PC-9 (cell line): ENCODE data around the gene TUBA1B. TPM values are rescaled to one million over a fixed set of nuclear protein-coding genes. Genes with fewer than 3 reads are reported as not detected.

ENCODE experiments used
- Bru-seq: library from RNA; stranded (reverse); fragments of 400-500 nt; gene quantifications from one replicate; lab custom pipeline; 2021; lab: Mats Ljungman, UMichigan
- BruChase-seq, 2 experiments: library from RNA; stranded (reverse); fragments of 400-500 nt; gene quantifications; one replicate each; lab custom pipeline; 2021; lab: Mats Ljungman, UMichigan
- BruUV-seq: library from RNA; stranded (reverse); fragments of 400-500 nt; replicated peaks from 2 replicates; lab custom pipeline; 2021; lab: Mats Ljungman, UMichigan
- CTCF ChIA-PET: fragments of 300-600 bp; sonication (Branson Sonifier 250); formaldehyde crosslinking; loops from one replicate; lab custom pipeline; 2022; ENCODE audit warnings: antibody characterized with exemption; lab: Charles Lee
- POLR2A ChIA-PET: fragments of 300-600 bp; sonication (Branson Sonifier 250); formaldehyde crosslinking; loops from one replicate; lab custom pipeline; 2022; ENCODE audit warnings: antibody characterized with exemption; ENCODE audit not compliant: unreplicated experiment; lab: Charles Lee
- DNase-seq, 2 experiments: peaks; one replicate each; pipeline versions ENCODE4 v3.0.0 to v3.0.0-alpha.2; 2015 to 2022; ENCODE audit warnings: mixed read lengths in 1 of 2
- H2AFZ ChIP-seq: fragments of 200-600 bp; sonication (generic); 2 replicates; pipeline ENCODE4 v1.8.1; 2017; ENCODE audit warnings: antibody characterized with exemption
- H3F3A ChIP-seq: fragments of 200-600 bp; sonication (generic); 2 replicates; pipeline ENCODE4 v1.8.1; 2017; ENCODE audit warnings: antibody characterized with exemption, mild to moderate bottlenecking, low read depth; ENCODE audit not compliant: insufficient read depth
- H3K27ac ChIP-seq: fragments of 200-600 bp; sonication (generic); 2 replicates; pipeline ENCODE4 v1.6.1; 2016; ENCODE audit warnings: mixed run types
- H3K27me3 ChIP-seq: fragments of 200-600 bp; sonication (generic); 2 replicates; pipeline ENCODE4 v1.6.1; 2016; ENCODE audit warnings: low read depth, mixed run types; ENCODE audit not compliant: insufficient read depth
- H3K36me3 ChIP-seq: fragments of 200-600 bp; sonication (generic); 2 replicates; pipeline ENCODE4 v1.6.1; 2016; ENCODE audit warnings: low read depth, mixed run types
- H3K4me1 ChIP-seq: fragments of 200-600 bp; sonication (generic); replicated peaks from 2 replicates; pipeline ENCODE4 v1.6.1; 2016; ENCODE audit warnings: mixed run types; ENCODE audit not compliant: insufficient read depth
- H3K4me2 ChIP-seq: fragments of 200-600 bp; sonication (generic); 2 replicates; pipeline ENCODE4 v1.6.1; 2017; ENCODE audit warnings: mixed run types
- H3K4me3 ChIP-seq: fragments of 200-600 bp; sonication (generic); 2 replicates; pipeline ENCODE4 v1.6.1; 2016; ENCODE audit warnings: mixed run types
- H3K79me2 ChIP-seq: fragments of 200-600 bp; sonication (generic); 2 replicates; pipeline ENCODE4 v1.6.1; 2017; ENCODE audit warnings: low read depth, mixed run types
- H3K9me2 ChIP-seq: fragments of 200-600 bp; sonication (generic); 2 replicates; pipeline ENCODE4 v1.8.1; 2017; ENCODE audit warnings: mild to moderate bottlenecking; ENCODE audit not compliant: insufficient read depth
- H3K9me3 ChIP-seq: fragments of 200-600 bp; sonication (generic); 2 replicates; pipeline ENCODE4 v1.8.1; 2016; ENCODE audit warnings: low read depth; ENCODE audit not compliant: insufficient read depth
- H4K20me1 ChIP-seq: fragments of 200-600 bp; sonication (generic); 2 replicates; pipeline ENCODE4 v1.8.1; 2017; ENCODE audit not compliant: insufficient read depth
- EZH2 ChIP-seq: fragments of 200-600 bp; sonication (generic); IDR thresholded peaks from 2 replicates; pipeline ENCODE4 v1.8.0; 2017; ENCODE audit warnings: antibody characterized with exemption, low read depth
- intact Hi-C: fragments of 100-400 bp; cut with micrococcal nuclease; formaldehyde crosslinking; loops from one replicate; pipeline ENCODE4 v1.10.0; 2022; ENCODE audit not compliant: unreplicated experiment
- long read RNA-seq: library from polyadenylated mRNA; stranded (forward); transcript quantifications from one replicate; pipeline ENCODE4 v2.0.0, GENCODE V29; 2022
- total RNA-seq: library from RNA; stranded (reverse); gene quantifications from 2 replicates; pipeline ENCODE4 v1.2.3, GENCODE V29; 2021
- TF ChIP-seq, protein P1 (sequence below): fragments of 200-600 bp; sonication (generic); conservative IDR thresholded peaks from 2 replicates; pipeline ENCODE4 v1.6.1; 2017; ENCODE audit warnings: mixed run types, antibody characterized with exemption, mild to moderate bottlenecking, moderate library complexity

The TUBA1B gene
- total RNA-seq: 930 and 1,061 TPM in 2 replicates
- Bru-seq, nascent RNA: percentile 99 among the genes with signal in this experiment
- BruChase-seq, experiment 1, labeled RNA remaining after a 2-hour chase: percentile 99 among the genes with signal in this experiment
- percentile 100 among the genes with signal in this experiment for BruChase-seq, experiment 2, labeled RNA remaining after a 6-hour chase
- long read RNA-seq, transcript TUBA1B-201 (3 exons, 3,198 nt): minor isoform, 18 of 2,319 reads
- long read RNA-seq, transcript TUBA1B-202 (4 exons, 1,627 nt): major isoform, 2,122 of 2,319 reads
- long read RNA-seq, partial matches to known transcripts: 19 of 2,319 reads
- long read RNA-seq, other reads (novel, unspliced or antisense): 160 of 2,319 reads

DNA sequence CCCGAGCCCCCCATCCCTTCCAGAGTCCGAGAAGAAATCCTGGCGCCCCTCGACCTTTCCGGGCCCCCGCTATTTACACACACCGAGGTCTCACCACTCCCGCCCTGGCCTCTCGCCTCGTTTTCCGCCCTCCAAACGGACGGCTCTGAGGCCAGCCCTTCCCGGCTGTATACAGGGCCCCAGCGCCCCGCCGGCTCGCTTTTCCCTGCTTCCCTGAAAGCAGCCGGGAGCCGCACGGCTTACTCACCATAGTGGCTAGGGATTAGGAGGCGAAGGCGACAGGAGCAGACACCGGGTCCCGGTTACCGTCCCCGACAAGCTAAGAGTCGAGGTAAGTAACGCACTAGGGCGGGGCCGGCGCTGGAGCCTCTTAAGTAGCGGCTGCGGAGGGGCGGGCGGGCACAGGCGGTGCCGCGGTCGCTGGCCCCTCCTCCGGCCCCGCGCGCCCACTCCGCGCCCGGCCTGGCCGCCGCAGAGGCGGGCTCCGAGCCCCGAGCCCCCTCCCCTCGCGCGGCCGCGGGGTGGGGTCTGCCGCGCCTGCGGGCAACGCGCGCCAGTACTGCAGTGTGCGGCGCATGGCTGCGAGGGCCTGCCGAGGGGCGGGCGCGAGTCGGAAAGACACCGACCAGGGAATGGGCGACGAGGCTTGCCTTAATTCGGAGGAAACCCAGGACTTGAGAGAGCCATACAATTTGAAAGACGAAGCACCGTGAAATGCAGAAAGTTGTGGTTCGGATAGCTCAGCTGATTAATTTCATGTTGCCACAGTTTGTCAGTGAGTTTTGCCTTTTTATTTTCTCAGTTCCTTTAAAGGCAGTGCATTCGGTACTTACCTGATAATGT lies at the start of gene TUBA1B:
TSS of gene TUBA1B (minus strand) at position 345 of the 843 bp plus-strand sequence. CDS start at position 250, 95 bp downstream.
- Histone ChIP-seq H4K20me1 (no peaks in the 10 kb centered on the region), H3K79me2 (peaks cover 38% of the 10 kb centered on the region), H2AFZ (peak within 1 kb of the TSS; percentile 95), H3K4me1 (peaks cover 26% of the 10 kb centered on the region), H3K27me3 (no peaks in the 10 kb centered on the region), H3K27ac (peak within 1 kb of the TSS; percentile 94), H3F3A (peaks cover 55% of the 10 kb centered on the region), H3K9me3 (no peaks in the 10 kb centered on the region), H3K9me2 (no peaks in the 10 kb centered on the region), H3K4me3 (peak within 1 kb of the TSS; percentile 84), H3K4me2 (peak within 1 kb of the TSS; percentile 79), H3K36me3 (peaks cover 11% of the 10 kb centered on the region; the same call in 1 of the 2 replicates)
- intact Hi-C loops: loop anchor here (5.0 kb wide), 1 partner anchor 71 kb away; no protein-coding TSS in a partner anchor
- CTCF ChIA-PET: interaction anchor here (0.5 to 2.7 kb wide), 5 partner anchors 13 to 117 kb away, joined by 4 to 23 read pairs (median 6); no protein-coding TSS in a partner anchor
- peak; percentile 63 to 93 for DNase-seq
- POLR2A ChIA-PET: interaction anchor here (0.5 to 1.2 kb wide), 12 partner anchors 15 to 431 kb away, joined by 3 to 27 read pairs (median 6); no protein-coding TSS in a partner anchor
- no TSS peak for BruUV-seq
- TF ChIP-seq, protein P1, sequence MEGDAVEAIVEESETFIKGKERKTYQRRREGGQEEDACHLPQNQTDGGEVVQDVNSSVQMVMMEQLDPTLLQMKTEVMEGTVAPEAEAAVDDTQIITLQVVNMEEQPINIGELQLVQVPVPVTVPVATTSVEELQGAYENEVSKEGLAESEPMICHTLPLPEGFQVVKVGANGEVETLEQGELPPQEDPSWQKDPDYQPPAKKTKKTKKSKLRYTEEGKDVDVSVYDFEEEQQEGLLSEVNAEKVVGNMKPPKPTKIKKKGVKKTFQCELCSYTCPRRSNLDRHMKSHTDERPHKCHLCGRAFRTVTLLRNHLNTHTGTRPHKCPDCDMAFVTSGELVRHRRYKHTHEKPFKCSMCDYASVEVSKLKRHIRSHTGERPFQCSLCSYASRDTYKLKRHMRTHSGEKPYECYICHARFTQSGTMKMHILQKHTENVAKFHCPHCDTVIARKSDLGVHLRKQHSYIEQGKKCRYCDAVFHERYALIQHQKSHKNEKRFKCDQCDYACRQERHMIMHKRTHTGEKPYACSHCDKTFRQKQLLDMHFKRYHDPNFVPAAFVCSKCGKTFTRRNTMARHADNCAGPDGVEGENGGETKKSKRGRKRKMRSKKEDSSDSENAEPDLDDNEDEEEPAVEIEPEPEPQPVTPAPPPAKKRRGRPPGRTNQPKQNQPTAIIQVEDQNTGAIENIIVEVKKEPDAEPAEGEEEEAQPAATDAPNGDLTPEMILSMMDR: no peak

DNA sequence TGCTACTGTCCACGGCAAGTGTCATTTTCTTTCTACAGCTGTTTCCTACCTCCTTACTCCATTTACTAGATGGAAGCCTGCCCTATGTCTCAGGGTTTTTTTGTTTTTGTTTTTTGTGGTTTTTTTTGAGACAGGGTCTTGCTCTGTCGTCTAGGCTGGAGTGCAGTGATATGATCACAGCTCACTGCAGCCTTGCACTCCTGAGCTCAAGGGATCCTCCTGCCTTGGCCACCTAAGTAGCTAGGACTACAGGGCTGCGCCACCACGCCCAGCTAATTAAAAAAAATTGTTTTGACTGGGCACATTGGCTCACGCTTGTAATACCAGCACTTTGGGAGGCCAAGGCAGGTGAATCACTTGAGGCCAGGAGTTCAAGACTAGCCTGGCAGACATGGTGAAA lies 43.0 kb upstream of the TUBA1B start:
- Histone ChIP-seq H3K4me1 (no peaks in the 10 kb centered on the region), H3K36me3 (no peaks in the 10 kb centered on the region), H3K27ac (no peak overlapping the region), H3K9me3 (no peaks in the 10 kb centered on the region), H3K4me2 (no peak overlapping the region), H3K9me2 (no peaks in the 10 kb centered on the region; the same call in 1 of the 2 replicates), H3K79me2 (no peaks in the 10 kb centered on the region), H3F3A (no peaks in the 10 kb centered on the region), H2AFZ (no peak overlapping the region), H3K27me3 (no peaks in the 10 kb centered on the region), H3K4me3 (no peak overlapping the region), H4K20me1 (no peaks in the 10 kb centered on the region)
- TF ChIP-seq, protein P1: no peak
- no TSS peak for BruUV-seq
- intact Hi-C loops: no loop called here
- no peak for DNase-seq
- CTCF ChIA-PET: interaction anchor here (0.7 kb wide), 1 partner anchor 28 kb away, joined by 6 read pairs; no protein-coding TSS in a partner anchor
- POLR2A ChIA-PET: no interaction called here

DNA sequence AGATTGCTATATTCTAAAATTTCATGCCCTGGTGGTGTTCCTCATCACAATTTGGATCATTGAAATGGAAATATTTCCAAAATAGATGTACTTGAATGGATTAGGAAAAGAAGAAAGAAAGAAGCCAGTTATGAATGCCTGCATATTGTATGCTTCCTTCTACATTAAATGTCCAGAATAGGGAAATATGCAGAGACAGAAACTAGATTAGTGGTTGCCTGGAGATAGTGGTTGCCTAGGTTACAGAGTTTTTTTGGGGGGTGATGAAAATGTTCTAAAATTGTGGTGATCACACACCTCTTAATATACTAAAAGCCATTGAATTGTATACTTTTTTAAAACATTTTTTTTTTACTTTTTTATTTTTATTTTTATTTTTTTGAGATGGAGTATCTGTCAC lies 39.7 kb upstream of the TUBA1B start:
- no peaks in the 10 kb centered on the region for H3K4me1 ChIP-seq
- H3K4me3 ChIP-seq: no peak overlapping the region
- no peak overlapping the region for H3K4me2 ChIP-seq
- DNase-seq: no peak
- no peak overlapping the region for H3K27ac ChIP-seq
- no peak for TF ChIP-seq EZH2
- TF ChIP-seq, protein P1: no peak
- H3K36me3 ChIP-seq: no peaks in the 10 kb centered on the region
- H3K9me3 ChIP-seq: no peaks in the 10 kb centered on the region
- CTCF ChIA-PET: no interaction called here
- H3K79me2 ChIP-seq: no peaks in the 10 kb centered on the region
- no peaks in the 10 kb centered on the region for H3K27me3 ChIP-seq
- no peaks in the 10 kb centered on the region; the same call in 1 of the 2 replicates for H3K9me2 ChIP-seq
- no peak overlapping the region for H2AFZ ChIP-seq
- POLR2A ChIA-PET: interaction anchor here (0.7 kb wide), 1 partner anchor 54 kb away, joined by 4 read pairs; no protein-coding TSS in a partner anchor
- H3F3A ChIP-seq: no peaks in the 10 kb centered on the region
- no peaks in the 10 kb centered on the region for H4K20me1 ChIP-seq
- intact Hi-C loops: no loop called here
- BruUV-seq: no TSS peak
